A549 (cell line): Measurements from ENCODE around the gene ZCCHC24. TPM values are rescaled to one million over a fixed set of nuclear protein-coding genes. Genes with fewer than 3 reads are reported as not detected.

ENCODE experiments used
- ATAC-seq, 2 experiments: fragments of 200-7000 bp in 1 of 2; fragments of >200 bp in 1 of 2; cut with Nextera tagmentation in 1 of 2; cut with Tn5 transposase in 1 of 2; 3 replicates each; pipeline versions ENCODE4 v1.8.0 to v1.9.1; 2018 to 2020; ENCODE audit warnings: mild to moderate bottlenecking in 1 of 2, moderate library complexity in 1 of 2
- CTCF ChIA-PET: fragments of 300-600 bp; sonication (Branson Sonifier 250); formaldehyde crosslinking; extraction: SDS; loops from one replicate; lab custom pipeline; 2021; ENCODE audit warnings: antibody characterized with exemption, inconsistent platforms; lab: Yijun Ruan, JAX
- POLR2A ChIA-PET: fragments of 350-600 bp; formaldehyde crosslinking; extraction: SDS; loops from one replicate; lab custom pipeline; 2021; ENCODE audit warnings: antibody characterized with exemption, inconsistent platforms; lab: Yijun Ruan, JAX
- DNase-seq, 2 experiments: peaks; one replicate each; pipeline versions ENCODE4 v3.0.0 to v3.0.0-alpha.2; 2011 to 2016; ENCODE audit warnings: low read depth in 1 of 2, low spot score in 1 of 2
- FAIRE-seq: peaks from 2 replicates; lab custom pipeline; 2011; peaks lifted over from hg19 to GRCh38; lab: Jason Lieb, UNC
- H3K27ac ChIP-seq, 2 experiments: fragments of >200 bp; sonication (Bioruptor Twin); formaldehyde crosslinking; 3 replicates each; pipeline ENCODE4 v1.5.1; 2016 to 2017
- H3K4me1 ChIP-seq: fragments of >200 bp; sonication (Bioruptor Twin); formaldehyde crosslinking; 3 replicates; pipeline ENCODE4 v1.6.1; 2016
- H3K4me2 ChIP-seq: fragments of >200 bp; sonication (Bioruptor Twin); formaldehyde crosslinking; 3 replicates; pipeline ENCODE4 v1.6.1; 2016
- H3K4me3 ChIP-seq: fragments of >200 bp; sonication (Bioruptor Twin); formaldehyde crosslinking; 3 replicates; pipeline ENCODE4 v1.5.1; 2016
- H3K9me3 ChIP-seq: fragments of >200 bp; sonication (Bioruptor Twin); formaldehyde crosslinking; 3 replicates; pipeline ENCODE4 v1.6.1; 2016
- CBX2 ChIP-seq: fragments of 200-600 bp; sonication (generic); IDR thresholded peaks from 2 replicates; pipeline ENCODE4 v1.6.1; 2016; ENCODE audit warnings: low read depth, mild to moderate bottlenecking, borderline replicate concordance
- EHMT2 ChIP-seq: fragments of 200-600 bp; sonication (generic); IDR thresholded peaks from 2 replicates; pipeline ENCODE4 v1.6.1; 2016; ENCODE audit warnings: antibody characterized with exemption, low read depth, mild to moderate bottlenecking, moderate library complexity
- ESRRA ChIP-seq: fragments of 150-350 bp; IDR thresholded peaks from 2 replicates; pipeline ENCODE4 v1.6.1; 2014; ENCODE audit warnings: mild to moderate bottlenecking, low read length, borderline replicate concordance
- HOXA7 ChIP-seq: fragments of 250-450 bp; sonication (Bioruptor Pico); IDR thresholded peaks from 2 replicates; pipeline ENCODE4 v1.5.0; 2020; ENCODE audit warnings: mild to moderate bottlenecking, moderate library complexity
- MAFK ChIP-seq: fragments of 450-650 bp; IDR thresholded peaks from 2 replicates; pipeline ENCODE4 v1.6.1; 2014; ENCODE audit not compliant: partially characterized antibody
- RCOR1 ChIP-seq: fragments of 150-350 bp; IDR thresholded peaks from 2 replicates; pipeline ENCODE4 v1.6.1; 2014; ENCODE audit warnings: antibody characterized with exemption, low read length, low read depth
- SREBF2 ChIP-seq: fragments of 450-650 bp; IDR thresholded peaks from 2 replicates; pipeline ENCODE4 v1.6.1; 2014; ENCODE audit warnings: mild to moderate bottlenecking, moderate library complexity
- TFCP2L1 ChIP-seq: fragments of 250-450 bp; sonication (Bioruptor Pico); IDR thresholded peaks from 2 replicates; pipeline ENCODE4 v1.5.0; 2021; ENCODE audit warnings: mild to moderate bottlenecking
- ZC3H11A ChIP-seq: fragments of 450-650 bp; IDR thresholded peaks from 2 replicates; pipeline ENCODE4 v1.6.1; 2014; ENCODE audit warnings: antibody characterized with exemption, mild to moderate bottlenecking
- ZNF302 ChIP-seq: fragments of 250-450 bp; sonication (Bioruptor Pico); IDR thresholded peaks from 2 replicates; pipeline ENCODE4 v1.9.0; 2021; ENCODE audit warnings: inconsistent platforms, mild to moderate bottlenecking, moderate library complexity
- WGBS: methylation state at CpG from one replicate; pipeline ENCODE4 v1.1.6; 2017; ENCODE audit errors: missing lambda C conversion rate; 5-methylcytosine and 5-hydroxymethylcytosine counted together
- polyA plus RNA-seq, 4 experiments: library from polyadenylated mRNA; depleted of rRNA in 3 of 4; stranded (reverse); fragments of >200 nt; fragmentation: RNase III in 1 of 4; extraction: RNeasy Plus Mini Kit Qiagen cat#74134 plus additional on column Dnase treatment in 1 of 4; gene quantifications; 2 replicates in 3 of 4; 3 replicates in 1 of 4; pipeline ENCODE4 v1.2.3, GENCODE V29; 2011 to 2017
- TF ChIP-seq, protein P1 (sequence below): fragments of 250-450 bp; sonication (Bioruptor Pico); IDR thresholded peaks from 2 replicates; pipeline ENCODE4 v1.5.0; 2021; ENCODE audit warnings: mild to moderate bottlenecking, moderate library complexity, borderline replicate concordance
- TF ChIP-seq, protein P2 (sequence below): IDR thresholded peaks from 2 replicates; pipeline ENCODE4 v1.6.1; 2012
- TF ChIP-seq, protein P3 (sequence below): fragments of 150-350 bp; IDR thresholded peaks from 2 replicates; pipeline ENCODE4 v1.6.1; 2014; ENCODE audit warnings: low read depth, mild to moderate bottlenecking, low read length
- TF ChIP-seq, protein P4 (sequence below): fragments of >200 bp; sonication (Bioruptor Twin); formaldehyde crosslinking; IDR thresholded peaks from 3 replicates; pipeline ENCODE4 v1.6.1; 2016

ZCCHC24 gene
- polyA plus RNA-seq, 2 of the 4 experiments (the other 2 are of a cell fraction), result 2.4 to 4.2 TPM

GRCh38 chr10:79391231-79392019 lies 54.0 kb downstream of the ZCCHC24 start:
- DNase-seq, result no peak
- Histone ChIP-seq H3K4me3 (no peak overlapping the region), H3K4me2 (no peak overlapping the region), H3K4me1 (no peaks in the 10 kb centered on the region), H3K9me3 (no peaks in the 10 kb centered on the region), H3K27ac (no peak overlapping the region)
- no peak for FAIRE-seq
- TF ChIP-seq, protein P1, sequence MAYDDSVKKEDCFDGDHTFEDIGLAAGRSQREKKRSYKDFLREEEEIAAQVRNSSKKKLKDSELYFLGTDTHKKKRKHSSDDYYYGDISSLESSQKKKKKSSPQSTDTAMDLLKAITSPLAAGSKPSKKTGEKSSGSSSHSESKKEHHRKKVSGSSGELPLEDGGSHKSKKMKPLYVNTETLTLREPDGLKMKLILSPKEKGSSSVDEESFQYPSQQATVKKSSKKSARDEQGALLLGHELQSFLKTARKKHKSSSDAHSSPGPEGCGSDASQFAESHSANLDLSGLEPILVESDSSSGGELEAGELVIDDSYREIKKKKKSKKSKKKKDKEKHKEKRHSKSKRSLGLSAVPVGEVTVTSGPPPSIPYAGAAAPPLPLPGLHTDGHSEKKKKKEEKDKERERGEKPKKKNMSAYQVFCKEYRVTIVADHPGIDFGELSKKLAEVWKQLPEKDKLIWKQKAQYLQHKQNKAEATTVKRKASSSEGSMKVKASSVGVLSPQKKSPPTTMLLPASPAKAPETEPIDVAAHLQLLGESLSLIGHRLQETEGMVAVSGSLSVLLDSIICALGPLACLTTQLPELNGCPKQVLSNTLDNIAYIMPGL (CRISPR knock-in tag), result no peak
- TF ChIP-seq, protein P2, sequence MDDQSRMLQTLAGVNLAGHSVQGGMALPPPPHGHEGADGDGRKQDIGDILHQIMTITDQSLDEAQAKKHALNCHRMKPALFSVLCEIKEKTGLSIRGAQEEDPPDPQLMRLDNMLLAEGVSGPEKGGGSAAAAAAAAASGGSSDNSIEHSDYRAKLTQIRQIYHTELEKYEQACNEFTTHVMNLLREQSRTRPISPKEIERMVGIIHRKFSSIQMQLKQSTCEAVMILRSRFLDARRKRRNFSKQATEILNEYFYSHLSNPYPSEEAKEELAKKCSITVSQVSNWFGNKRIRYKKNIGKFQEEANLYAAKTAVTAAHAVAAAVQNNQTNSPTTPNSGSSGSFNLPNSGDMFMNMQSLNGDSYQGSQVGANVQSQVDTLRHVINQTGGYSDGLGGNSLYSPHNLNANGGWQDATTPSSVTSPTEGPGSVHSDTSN, result no peak
- TF ChIP-seq SREBF2, result no peak
- no peak for TF ChIP-seq MAFK
- TF ChIP-seq RCOR1, result no peak
- WGBS, result 73% methylated on average over 12 of the region's 12 CpGs
- CTCF ChIA-PET, result interaction anchor here (0.5 to 3.6 kb wide), 5 partner anchors 9 to 1672 kb away, joined by 3 to 17 read pairs (median 5); no protein-coding TSS in a partner anchor
- POLR2A ChIA-PET, result interaction anchor here (1.4 kb wide), 1 partner anchor 54 kb away, joined by 3 read pairs; no protein-coding TSS in a partner anchor
- ATAC-seq, result peak in 1 of 2 experiments; percentile 18; a peak in 1 of 6 replicates

DNA sequence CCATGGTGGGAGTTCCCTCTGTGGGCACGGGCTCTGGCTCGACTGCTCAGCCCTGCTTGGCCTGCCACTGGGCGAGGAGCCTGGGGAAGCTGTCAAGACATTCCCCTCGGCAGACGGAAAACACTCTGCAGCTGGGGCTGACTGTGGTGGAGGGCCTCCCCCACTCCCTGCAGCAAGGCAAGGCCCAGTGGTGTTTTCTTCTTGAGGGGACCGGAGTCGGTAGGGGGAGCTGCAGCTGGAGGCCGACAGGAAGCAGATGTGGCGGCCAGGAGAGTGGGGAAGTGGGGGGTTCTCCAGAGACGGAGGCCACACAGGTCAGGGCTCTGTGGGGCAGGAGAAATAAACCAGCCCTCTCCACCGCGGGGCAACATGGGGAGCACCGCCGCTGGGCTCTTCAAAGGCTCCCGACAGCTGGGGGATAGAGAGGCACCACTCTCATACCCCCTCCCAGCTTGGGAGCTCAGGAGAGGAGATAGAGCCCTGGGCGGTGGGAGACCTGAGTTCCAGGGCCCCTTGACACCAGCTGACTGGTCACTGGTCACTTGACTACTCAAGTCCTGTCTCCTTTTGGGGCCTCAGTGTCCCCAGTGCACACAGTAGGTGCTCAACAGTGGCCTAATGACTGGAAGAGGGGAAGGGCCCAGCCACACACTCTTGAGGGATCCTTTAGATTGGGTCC lies 54.7 kb downstream of the ZCCHC24 start:
- ChIA-PET POLR2A (interaction anchor here (1.4 kb wide), 1 partner anchor 54 kb away, joined by 3 read pairs; no protein-coding TSS in a partner anchor), CTCF (interaction anchor here (1.3 to 3.6 kb wide), 4 partner anchors 8 to 42 kb away, joined by 3 to 17 read pairs (median 6); no protein-coding TSS in a partner anchor)
- Histone ChIP-seq H3K4me1 (no peaks in the 10 kb centered on the region), H3K27ac (no peak overlapping the region), H3K4me3 (no peak overlapping the region), H3K9me3 (no peaks in the 10 kb centered on the region)
- DNase-seq (no peak), FAIRE-seq (no peak), ATAC-seq (no peak)
- whole genome bisulfite sequencing, result 92% methylated on average over 12 of the region's 16 CpGs
- TF ChIP-seq HOXA7, result no peak
- TF ChIP-seq ESRRA, result no peak
- TF ChIP-seq ZNF302 (CRISPR knock-in tag), result no peak
- no peak for TF ChIP-seq ZC3H11A
- TF ChIP-seq, protein P3, sequence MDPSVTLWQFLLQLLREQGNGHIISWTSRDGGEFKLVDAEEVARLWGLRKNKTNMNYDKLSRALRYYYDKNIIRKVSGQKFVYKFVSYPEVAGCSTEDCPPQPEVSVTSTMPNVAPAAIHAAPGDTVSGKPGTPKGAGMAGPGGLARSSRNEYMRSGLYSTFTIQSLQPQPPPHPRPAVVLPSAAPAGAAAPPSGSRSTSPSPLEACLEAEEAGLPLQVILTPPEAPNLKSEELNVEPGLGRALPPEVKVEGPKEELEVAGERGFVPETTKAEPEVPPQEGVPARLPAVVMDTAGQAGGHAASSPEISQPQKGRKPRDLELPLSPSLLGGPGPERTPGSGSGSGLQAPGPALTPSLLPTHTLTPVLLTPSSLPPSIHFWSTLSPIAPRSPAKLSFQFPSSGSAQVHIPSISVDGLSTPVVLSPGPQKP, result no peak
- TF ChIP-seq TFCP2L1 (CRISPR knock-in tag), result no peak
- TF ChIP-seq CBX2, result no peak
- TF ChIP-seq, protein P4, sequence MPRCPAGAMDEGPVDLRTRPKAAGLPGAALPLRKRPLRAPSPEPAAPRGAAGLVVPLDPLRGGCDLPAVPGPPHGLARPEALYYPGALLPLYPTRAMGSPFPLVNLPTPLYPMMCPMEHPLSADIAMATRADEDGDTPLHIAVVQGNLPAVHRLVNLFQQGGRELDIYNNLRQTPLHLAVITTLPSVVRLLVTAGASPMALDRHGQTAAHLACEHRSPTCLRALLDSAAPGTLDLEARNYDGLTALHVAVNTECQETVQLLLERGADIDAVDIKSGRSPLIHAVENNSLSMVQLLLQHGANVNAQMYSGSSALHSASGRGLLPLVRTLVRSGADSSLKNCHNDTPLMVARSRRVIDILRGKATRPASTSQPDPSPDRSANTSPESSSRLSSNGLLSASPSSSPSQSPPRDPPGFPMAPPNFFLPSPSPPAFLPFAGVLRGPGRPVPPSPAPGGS, result no peak
- TF ChIP-seq EHMT2, result no peak
- no peak for TF ChIP-seq RCOR1
- TF ChIP-seq, all 56 proteins: peak for 0
- no peak overlapping the region for H3K4me2 ChIP-seq
